ENCODE measurements around the gene SEPHS2. TPM values are rescaled to one million over a fixed set of nuclear protein-coding genes. Genes with fewer than 3 reads are reported as not detected.

Gene SEPHS2
- total RNA-seq, 1 donor from 2014 or later = 43.2 TPM

- TF ChIP-seq CTCF (IDR thresholded peaks at IDR 0.05; ENCODE audit: partially characterized antibody, unreplicated experiment) = no peak
- Mint-ChIP-seq H3K9me3 (ENCODE audit: unreplicated experiment) (peaks cover 4% of the 10 kb centered on the region), H3K27me3 (ENCODE audit: unreplicated experiment) (peaks cover 7% of the 10 kb centered on the region), H3K4me1 (ENCODE audit: low read depth, unreplicated experiment) (peaks cover 7% of the 10 kb centered on the region), H3K27ac (ENCODE audit: unreplicated experiment) (no peak overlapping the region), H3K4me3 (ENCODE audit: unreplicated experiment) (no peak overlapping the region), H3K36me3 (ENCODE audit: unreplicated experiment) (peaks cover 12% of the 10 kb centered on the region)
- DNase-seq = no peak
These were observed 5.8 kb downstream of the SEPHS2 start for GRCh38 chr16:30439720-30440348.

GRCh38 chr16:30438835-30439234, 6.8 kb downstream of the SEPHS2 start:
- Mint-ChIP-seq H3K27me3 (ENCODE audit: unreplicated experiment) (peaks cover 11% of the 10 kb centered on the region), H3K9me3 (ENCODE audit: unreplicated experiment) (peaks cover 6% of the 10 kb centered on the region), H3K4me1 (ENCODE audit: low read depth, unreplicated experiment) (peaks cover under 1% of the 10 kb centered on the region), H3K4me3 (ENCODE audit: unreplicated experiment) (no peak overlapping the region), H3K27ac (ENCODE audit: unreplicated experiment) (no peak overlapping the region), H3K36me3 (ENCODE audit: unreplicated experiment) (peaks cover 12% of the 10 kb centered on the region)
- DNase-seq = no peak
- no peak for TF ChIP-seq CTCF (IDR thresholded peaks at IDR 0.05; ENCODE audit: partially characterized antibody, unreplicated experiment)

GRCh38 chr16:30437511-30438046, 8.1 kb downstream of the SEPHS2 start:
- no peak overlapping the region for H3K4me3 Mint-ChIP-seq (ENCODE audit: unreplicated experiment)
- peak overlapping the region; percentile 57 for H3K27ac Mint-ChIP-seq (ENCODE audit: unreplicated experiment)
- H3K4me1 Mint-ChIP-seq (ENCODE audit: low read depth, unreplicated experiment) = no peaks in the 10 kb centered on the region
- no peak for DNase-seq
- peaks cover 4% of the 10 kb centered on the region for H3K36me3 Mint-ChIP-seq (ENCODE audit: unreplicated experiment)
- H3K9me3 Mint-ChIP-seq (ENCODE audit: unreplicated experiment) = peaks cover 6% of the 10 kb centered on the region
- TF ChIP-seq CTCF (IDR thresholded peaks at IDR 0.05; ENCODE audit: partially characterized antibody, unreplicated experiment) = no peak
- peaks cover 11% of the 10 kb centered on the region for H3K27me3 Mint-ChIP-seq (ENCODE audit: unreplicated experiment)

- no peaks in the 10 kb centered on the region for H3K4me1 Mint-ChIP-seq (ENCODE audit: low read depth, unreplicated experiment)
- H3K27ac Mint-ChIP-seq (ENCODE audit: unreplicated experiment) = peak overlapping the region; percentile 64
- no peak for DNase-seq
- TF ChIP-seq CTCF (IDR thresholded peaks at IDR 0.05; ENCODE audit: partially characterized antibody, unreplicated experiment) = no peak
- no peak overlapping the region for H3K4me3 Mint-ChIP-seq (ENCODE audit: unreplicated experiment)
- peaks cover 9% of the 10 kb centered on the region for H3K27me3 Mint-ChIP-seq (ENCODE audit: unreplicated experiment)
- peaks cover 2% of the 10 kb centered on the region for H3K9me3 Mint-ChIP-seq (ENCODE audit: unreplicated experiment)
- H3K36me3 Mint-ChIP-seq (ENCODE audit: unreplicated experiment) = peaks cover 4% of the 10 kb centered on the region
These were observed 10.8 kb downstream of the SEPHS2 start for GRCh38 chr16:30434852-30435251.

GRCh38 chr16:30430428-30430970, 15.2 kb downstream of the SEPHS2 start:
- peak; percentile 26 for DNase-seq
- H3K36me3 Mint-ChIP-seq (ENCODE audit: unreplicated experiment) = peaks cover 4% of the 10 kb centered on the region

More at GRCh38 chr16:30430428-30430970, 15.2 kb downstream of the SEPHS2 start:
- H3K27ac Mint-ChIP-seq (ENCODE audit: unreplicated experiment) = no peak overlapping the region
- no peak overlapping the region for H3K4me3 Mint-ChIP-seq (ENCODE audit: unreplicated experiment)
- H3K9me3 Mint-ChIP-seq (ENCODE audit: unreplicated experiment) = peaks cover 2% of the 10 kb centered on the region
- H3K27me3 Mint-ChIP-seq (ENCODE audit: unreplicated experiment) = peaks cover 6% of the 10 kb centered on the region
- peak; percentile 49 for TF ChIP-seq CTCF (IDR thresholded peaks at IDR 0.05; ENCODE audit: partially characterized antibody, unreplicated experiment)
- H3K4me1 Mint-ChIP-seq (ENCODE audit: low read depth, unreplicated experiment) = peaks cover 2% of the 10 kb centered on the region
